ENCODE results near the gene MFGE8. TPM values are rescaled to one million over a fixed set of nuclear protein-coding genes. Genes with fewer than 3 reads are reported as not detected.
A peak's percentile ranks its signal among the peaks of the same experiment; 100 is the strongest.

MFGE8 gene
- total and polyA plus RNA-seq, 9 of the 15 experiments (the other 6 are each of a cell fraction or from before 2014, with no cell fraction given) = 2.3 to 142 (median 62.3) TPM

DNA sequence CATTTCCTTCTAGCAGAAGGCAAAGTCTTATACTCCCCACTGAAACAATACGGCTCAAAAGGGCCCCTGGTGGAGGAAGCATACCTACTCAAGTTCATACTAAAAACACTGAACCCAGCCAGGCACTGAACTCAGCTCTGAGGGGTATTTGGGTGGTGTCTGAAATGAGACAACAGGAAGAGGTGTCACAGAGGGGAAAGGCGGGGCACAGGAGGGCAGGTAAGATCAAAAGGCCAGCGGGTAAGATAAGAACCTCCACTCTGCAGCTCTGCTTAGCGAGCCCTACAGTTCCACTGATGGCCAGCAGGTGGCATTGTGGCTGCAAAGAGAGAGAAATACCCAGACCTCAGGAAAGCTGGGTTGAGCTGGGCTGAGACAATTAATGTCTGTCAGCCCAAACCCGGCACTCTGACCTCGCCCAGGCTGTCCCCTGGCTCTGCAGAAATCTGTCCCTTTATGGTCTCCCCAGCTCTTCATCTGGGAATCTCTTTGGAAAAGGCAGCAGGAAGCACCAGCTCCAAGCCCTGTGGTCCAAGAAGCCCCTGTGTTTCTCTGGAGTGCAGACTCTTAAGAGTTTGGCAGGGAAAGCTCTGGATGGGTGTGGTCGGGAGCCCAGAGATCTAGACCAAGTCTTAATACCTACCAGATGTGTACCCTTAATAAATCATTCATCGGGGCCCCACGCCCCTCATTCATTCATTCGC, 8.4 kb downstream of the MFGE8 start (continued):
- TF ChIP-seq, protein P1, sequence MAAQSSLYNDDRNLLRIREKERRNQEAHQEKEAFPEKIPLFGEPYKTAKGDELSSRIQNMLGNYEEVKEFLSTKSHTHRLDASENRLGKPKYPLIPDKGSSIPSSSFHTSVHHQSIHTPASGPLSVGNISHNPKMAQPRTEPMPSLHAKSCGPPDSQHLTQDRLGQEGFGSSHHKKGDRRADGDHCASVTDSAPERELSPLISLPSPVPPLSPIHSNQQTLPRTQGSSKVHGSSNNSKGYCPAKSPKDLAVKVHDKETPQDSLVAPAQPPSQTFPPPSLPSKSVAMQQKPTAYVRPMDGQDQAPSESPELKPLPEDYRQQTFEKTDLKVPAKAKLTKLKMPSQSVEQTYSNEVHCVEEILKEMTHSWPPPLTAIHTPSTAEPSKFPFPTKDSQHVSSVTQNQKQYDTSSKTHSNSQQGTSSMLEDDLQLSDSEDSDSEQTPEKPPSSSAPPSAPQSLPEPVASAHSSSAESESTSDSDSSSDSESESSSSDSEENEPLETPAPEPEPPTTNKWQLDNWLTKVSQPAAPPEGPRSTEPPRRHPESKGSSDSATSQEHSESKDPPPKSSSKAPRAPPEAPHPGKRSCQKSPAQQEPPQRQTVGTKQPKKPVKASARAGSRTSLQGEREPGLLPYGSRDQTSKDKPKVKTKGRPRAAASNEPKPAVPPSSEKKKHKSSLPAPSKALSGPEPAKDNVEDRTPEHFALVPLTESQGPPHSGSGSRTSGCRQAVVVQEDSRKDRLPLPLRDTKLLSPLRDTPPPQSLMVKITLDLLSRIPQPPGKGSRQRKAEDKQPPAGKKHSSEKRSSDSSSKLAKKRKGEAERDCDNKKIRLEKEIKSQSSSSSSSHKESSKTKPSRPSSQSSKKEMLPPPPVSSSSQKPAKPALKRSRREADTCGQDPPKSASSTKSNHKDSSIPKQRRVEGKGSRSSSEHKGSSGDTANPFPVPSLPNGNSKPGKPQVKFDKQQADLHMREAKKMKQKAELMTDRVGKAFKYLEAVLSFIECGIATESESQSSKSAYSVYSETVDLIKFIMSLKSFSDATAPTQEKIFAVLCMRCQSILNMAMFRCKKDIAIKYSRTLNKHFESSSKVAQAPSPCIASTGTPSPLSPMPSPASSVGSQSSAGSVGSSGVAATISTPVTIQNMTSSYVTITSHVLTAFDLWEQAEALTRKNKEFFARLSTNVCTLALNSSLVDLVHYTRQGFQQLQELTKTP (IDR thresholded peaks at IDR 0.05; ENCODE audit: low read depth in 1 of 2, partially characterized antibody in 2 of 2) = no peak
- TF ChIP-seq, protein P2, sequence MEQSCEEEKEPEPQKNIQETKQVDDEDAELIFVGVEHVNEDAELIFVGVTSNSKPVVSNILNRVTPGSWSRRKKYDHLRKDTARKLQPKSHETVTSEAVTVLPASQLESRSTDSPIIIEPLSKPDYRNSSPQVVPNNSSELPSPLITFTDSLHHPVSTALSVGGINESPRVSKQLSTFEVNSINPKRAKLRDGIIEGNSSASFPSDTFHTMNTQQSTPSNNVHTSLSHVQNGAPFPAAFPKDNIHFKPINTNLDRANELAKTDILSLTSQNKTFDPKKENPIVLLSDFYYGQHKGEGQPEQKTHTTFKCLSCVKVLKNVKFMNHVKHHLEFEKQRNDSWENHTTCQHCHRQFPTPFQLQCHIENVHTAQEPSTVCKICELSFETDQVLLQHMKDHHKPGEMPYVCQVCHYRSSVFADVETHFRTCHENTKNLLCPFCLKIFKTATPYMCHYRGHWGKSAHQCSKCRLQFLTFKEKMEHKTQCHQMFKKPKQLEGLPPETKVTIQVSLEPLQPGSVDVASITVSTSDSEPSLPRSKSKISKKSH (CRISPR knock-in tag; IDR thresholded peaks at IDR 0.05) = no peak
- TF ChIP-seq POLR2A (conservative IDR thresholded peaks at IDR 0.05) (no peak), TCF7 (IDR thresholded peaks at IDR 0.05; ENCODE audit: borderline replicate concordance) (peak; percentile 93), PRMT5 (CRISPR knock-in tag; IDR thresholded peaks at IDR 0.05) (no peak), DPF2 (IDR thresholded peaks at IDR 0.05) (peak; percentile 71), SOX6 (IDR thresholded peaks at IDR 0.05) (no peak), ZNF41 (CRISPR knock-in tag; conservative IDR thresholded peaks at IDR 0.05) (no peak), LARP7 (IDR thresholded peaks at IDR 0.05) (no peak), NR1H2 (CRISPR knock-in tag; IDR thresholded peaks at IDR 0.05) (no peak), HMG20A (CRISPR knock-in tag; conservative IDR thresholded peaks at IDR 0.05) (no peak), HDGF (IDR thresholded peaks at IDR 0.05) (no peak)
- TF ChIP-seq, protein P3, sequence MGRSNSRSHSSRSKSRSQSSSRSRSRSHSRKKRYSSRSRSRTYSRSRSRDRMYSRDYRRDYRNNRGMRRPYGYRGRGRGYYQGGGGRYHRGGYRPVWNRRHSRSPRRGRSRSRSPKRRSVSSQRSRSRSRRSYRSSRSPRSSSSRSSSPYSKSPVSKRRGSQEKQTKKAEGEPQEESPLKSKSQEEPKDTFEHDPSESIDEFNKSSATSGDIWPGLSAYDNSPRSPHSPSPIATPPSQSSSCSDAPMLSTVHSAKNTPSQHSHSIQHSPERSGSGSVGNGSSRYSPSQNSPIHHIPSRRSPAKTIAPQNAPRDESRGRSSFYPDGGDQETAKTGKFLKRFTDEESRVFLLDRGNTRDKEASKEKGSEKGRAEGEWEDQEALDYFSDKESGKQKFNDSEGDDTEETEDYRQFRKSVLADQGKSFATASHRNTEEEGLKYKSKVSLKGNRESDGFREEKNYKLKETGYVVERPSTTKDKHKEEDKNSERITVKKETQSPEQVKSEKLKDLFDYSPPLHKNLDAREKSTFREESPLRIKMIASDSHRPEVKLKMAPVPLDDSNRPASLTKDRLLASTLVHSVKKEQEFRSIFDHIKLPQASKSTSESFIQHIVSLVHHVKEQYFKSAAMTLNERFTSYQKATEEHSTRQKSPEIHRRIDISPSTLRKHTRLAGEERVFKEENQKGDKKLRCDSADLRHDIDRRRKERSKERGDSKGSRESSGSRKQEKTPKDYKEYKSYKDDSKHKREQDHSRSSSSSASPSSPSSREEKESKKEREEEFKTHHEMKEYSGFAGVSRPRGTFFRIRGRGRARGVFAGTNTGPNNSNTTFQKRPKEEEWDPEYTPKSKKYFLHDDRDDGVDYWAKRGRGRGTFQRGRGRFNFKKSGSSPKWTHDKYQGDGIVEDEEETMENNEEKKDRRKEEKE (IDR thresholded peaks at IDR 0.05; ENCODE audit: borderline replicate concordance in 1 of 2, control insufficient read depth in 1 of 2, low read depth in 2 of 2, low read length in 1 of 2) = no peak
- TF ChIP-seq, protein P4, sequence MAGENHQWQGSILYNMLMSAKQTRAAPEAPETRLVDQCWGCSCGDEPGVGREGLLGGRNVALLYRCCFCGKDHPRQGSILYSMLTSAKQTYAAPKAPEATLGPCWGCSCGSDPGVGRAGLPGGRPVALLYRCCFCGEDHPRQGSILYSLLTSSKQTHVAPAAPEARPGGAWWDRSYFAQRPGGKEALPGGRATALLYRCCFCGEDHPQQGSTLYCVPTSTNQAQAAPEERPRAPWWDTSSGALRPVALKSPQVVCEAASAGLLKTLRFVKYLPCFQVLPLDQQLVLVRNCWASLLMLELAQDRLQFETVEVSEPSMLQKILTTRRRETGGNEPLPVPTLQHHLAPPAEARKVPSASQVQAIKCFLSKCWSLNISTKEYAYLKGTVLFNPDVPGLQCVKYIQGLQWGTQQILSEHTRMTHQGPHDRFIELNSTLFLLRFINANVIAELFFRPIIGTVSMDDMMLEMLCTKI (IDR thresholded peaks at IDR 0.05; ENCODE audit: partially characterized antibody) = no peak

Measured in K562 (cell line).